Right lobe of liver (tissue), 4 donors: ENCODE results near the gene DNMT3A.

Experiments
- CTCF ChIP-seq, 4 donors: fragments of 200-600 bp in 3 of 4; fragments of 450-650 bp in 1 of 4; IDR thresholded peaks; one replicate each; pipeline versions ENCODE4 v1.5.1 to v1.8.0; 2016 to 2022; ENCODE audit warnings: antibody characterized with exemption in 4 of 4, mild to moderate bottlenecking in 2 of 4
- POLR2A ChIP-seq: fragments of 450-650 bp; IDR thresholded peaks from one replicate; pipeline ENCODE4 v1.6.1; 2017; ENCODE audit warnings: antibody characterized with exemption, mild to moderate bottlenecking
- donor health status: DM: no; HTN: no; CAD: no.
- donor health status: DM: no; HTN: no; CAD: no.
- donor health status: DM: no; HTN: yes; CAD: no.

DNA sequence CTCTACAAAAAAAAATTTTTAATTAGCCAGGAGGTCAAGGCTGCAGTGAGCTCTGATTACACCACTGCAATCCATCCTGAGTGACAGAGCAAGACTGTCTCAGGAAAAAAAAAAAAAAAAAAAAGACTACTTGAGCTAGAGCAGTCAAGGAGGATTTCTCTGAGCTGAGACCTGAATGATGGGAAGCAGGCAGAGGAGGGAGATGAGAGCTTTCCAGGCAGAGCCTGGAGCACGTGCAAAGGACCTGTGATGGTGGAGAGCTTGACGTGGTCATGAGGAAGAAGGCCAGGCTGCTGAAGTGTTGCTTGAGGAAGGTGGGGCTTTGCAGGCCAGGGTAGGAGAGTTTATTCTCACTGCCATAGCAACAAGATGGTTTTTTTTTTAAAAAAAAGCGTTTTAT, 121.4 kb downstream of the DNMT3A start:
- TF ChIP-seq CTCF (IDR thresholded peaks at IDR 0.05) (no peak), POLR2A (no peak)
